HG03280 (cell line): ENCODE measurements around the gene SLC12A4.
"Not testable (repeated sequence)": the region's sequence is repeated elsewhere in the genome, so short reads cannot be mapped to it uniquely, and the experiment has no call there.

Experiments
- ATAC-seq: cut with Tn5 transposase; IDR thresholded peaks from one replicate; pipeline ENCODE4 v1.9.1; 2021; ENCODE audit warnings: mild to moderate bottlenecking, moderate library complexity; ENCODE audit not compliant: unreplicated experiment

SLC12A4 gene

GRCh38 chr16:67988675-67989074 lies 20.2 kb upstream of the SLC12A4 start:
- no peak for ATAC-seq

- ATAC-seq = no peak
These were observed 19.2 kb upstream of the SLC12A4 start for GRCh38 chr16:67987460-67988160.

- ATAC-seq = no peak
These were observed 18.5 kb upstream of the SLC12A4 start for GRCh38 chr16:67986949-67987348.

GRCh38 chr16:67982011-67982696 lies 13.7 kb upstream of the SLC12A4 start:
- ATAC-seq = no peak

- ATAC-seq = no peak
These were observed 11.7 kb upstream of the SLC12A4 start, which contains the start of gene DPEP3 for GRCh38 chr16:67979955-67980678. Gene DPEP3, minus strand, starts transcription at chr16:67980499. Its CDS starts 119 bp downstream, at chr16:67980380.

GRCh38 chr16:67977469-67978227 lies 9.2 kb upstream of the SLC12A4 start:
- no peak for ATAC-seq

- ATAC-seq = no peak
These were observed 8.6 kb upstream of the SLC12A4 start for GRCh38 chr16:67977005-67977404.

GRCh38 chr16:67976205-67976604 lies 7.8 kb upstream of the SLC12A4 start:
- ATAC-seq = no peak

- no peak for ATAC-seq
These were observed 7.1 kb upstream of the SLC12A4 start for GRCh38 chr16:67975321-67976105.

GRCh38 chr16:67972285-67972684 lies 3.8 kb upstream of the SLC12A4 start:
- ATAC-seq = not testable (repeated sequence)

- no peak for ATAC-seq
These were observed 2.7 kb upstream of the SLC12A4 start for GRCh38 chr16:67971111-67971510.

GRCh38 chr16:67969254-67970039 lies 1.0 kb upstream of the SLC12A4 start:
- ATAC-seq = no peak

- ATAC-seq = peak; percentile 24
These were observed 458 bp downstream of the SLC12A4 start for GRCh38 chr16:67967958-67968399.

- no peak for ATAC-seq
These were observed 1.1 kb downstream of the SLC12A4 start for GRCh38 chr16:67967183-67967957.

- no peak for ATAC-seq
These were observed 1.8 kb downstream of the SLC12A4 start for GRCh38 chr16:67966549-67967182.

- no peak for ATAC-seq
These were observed 2.5 kb downstream of the SLC12A4 start for GRCh38 chr16:67965668-67966548.

- no peak for ATAC-seq
These were observed 3.8 kb downstream of the SLC12A4 start for GRCh38 chr16:67964477-67965131.
